ENCODE results near the gene ZSCAN26. TPM values are rescaled to one million over a fixed set of nuclear protein-coding genes. Genes with fewer than 3 reads are reported as not detected.

ZSCAN26 gene
- total and polyA plus RNA-seq, 4 donors, result 2.8 to 9.7 (median 6.1) TPM

DNA sequence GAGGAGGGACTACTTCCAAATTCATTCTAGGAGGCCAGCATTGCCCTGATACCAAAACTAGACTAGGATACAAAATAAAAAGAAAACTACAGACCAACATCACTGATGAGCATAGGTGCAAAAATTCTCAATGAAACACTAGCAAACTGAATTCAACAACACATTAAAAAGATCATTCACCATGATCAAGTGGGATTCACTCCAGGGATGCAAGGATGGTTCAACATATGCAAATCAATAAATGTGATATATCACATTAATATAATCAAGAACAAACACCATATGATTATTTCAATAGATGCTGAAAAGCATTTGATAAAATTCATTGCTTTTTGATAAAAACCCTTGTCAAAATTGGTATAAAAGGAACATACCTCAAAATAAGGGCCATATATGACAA lies 24.6 kb downstream of the ZSCAN26 start:
- TF ChIP-seq JUND (IDR thresholded peaks at IDR 0.05), result no peak
- TF ChIP-seq, protein P1, sequence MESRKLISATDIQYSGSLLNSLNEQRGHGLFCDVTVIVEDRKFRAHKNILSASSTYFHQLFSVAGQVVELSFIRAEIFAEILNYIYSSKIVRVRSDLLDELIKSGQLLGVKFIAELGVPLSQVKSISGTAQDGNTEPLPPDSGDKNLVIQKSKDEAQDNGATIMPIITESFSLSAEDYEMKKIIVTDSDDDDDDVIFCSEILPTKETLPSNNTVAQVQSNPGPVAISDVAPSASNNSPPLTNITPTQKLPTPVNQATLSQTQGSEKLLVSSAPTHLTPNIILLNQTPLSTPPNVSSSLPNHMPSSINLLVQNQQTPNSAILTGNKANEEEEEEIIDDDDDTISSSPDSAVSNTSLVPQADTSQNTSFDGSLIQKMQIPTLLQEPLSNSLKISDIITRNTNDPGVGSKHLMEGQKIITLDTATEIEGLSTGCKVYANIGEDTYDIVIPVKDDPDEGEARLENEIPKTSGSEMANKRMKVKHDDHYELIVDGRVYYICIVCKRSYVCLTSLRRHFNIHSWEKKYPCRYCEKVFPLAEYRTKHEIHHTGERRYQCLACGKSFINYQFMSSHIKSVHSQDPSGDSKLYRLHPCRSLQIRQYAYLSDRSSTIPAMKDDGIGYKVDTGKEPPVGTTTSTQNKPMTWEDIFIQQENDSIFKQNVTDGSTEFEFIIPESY (IDR thresholded peaks at IDR 0.05), result no peak
- TF ChIP-seq FOXA1 (IDR thresholded peaks at IDR 0.05), result no peak
- no peak for TF ChIP-seq HNF4G (IDR thresholded peaks at IDR 0.05)
- no peak for TF ChIP-seq HNF4A (conservative IDR thresholded peaks at IDR 0.05)
- H3K27ac ChIP-seq (ENCODE audit: low read depth in 1 of 2, low read length in 2 of 2), result no peak overlapping the region
- DNase-seq (ENCODE audit: low spot score), result no peak
- H3K36me3 ChIP-seq (ENCODE audit: control insufficient read depth in 4 of 4, insufficient read depth in 3 of 4, low read depth in 1 of 4, low read length in 3 of 4), result peaks cover 0 to 2% (median 0%) of the 10 kb centered on the region in 4 donors
- no peak overlapping the region for H3K4me3 ChIP-seq (ENCODE audit: low read depth in 1 of 3, low read length in 3 of 3)
- no peaks in the 10 kb centered on the region for H3K4me1 ChIP-seq (ENCODE audit: control insufficient read depth in 4 of 4, insufficient read depth in 4 of 4, low read length in 3 of 4)
- no peaks in the 10 kb centered on the region for H3K9me3 ChIP-seq (ENCODE audit: control insufficient read depth in 4 of 4, low read length in 3 of 4)
- H3K9ac ChIP-seq (ENCODE audit: low read depth in 1 of 2, low read length in 2 of 2), result no peak overlapping the region
- H3K27me3 ChIP-seq (ENCODE audit: control insufficient read depth in 4 of 4, insufficient read depth in 4 of 4, low read length in 3 of 4), result no peaks in the 10 kb centered on the region

DNA sequence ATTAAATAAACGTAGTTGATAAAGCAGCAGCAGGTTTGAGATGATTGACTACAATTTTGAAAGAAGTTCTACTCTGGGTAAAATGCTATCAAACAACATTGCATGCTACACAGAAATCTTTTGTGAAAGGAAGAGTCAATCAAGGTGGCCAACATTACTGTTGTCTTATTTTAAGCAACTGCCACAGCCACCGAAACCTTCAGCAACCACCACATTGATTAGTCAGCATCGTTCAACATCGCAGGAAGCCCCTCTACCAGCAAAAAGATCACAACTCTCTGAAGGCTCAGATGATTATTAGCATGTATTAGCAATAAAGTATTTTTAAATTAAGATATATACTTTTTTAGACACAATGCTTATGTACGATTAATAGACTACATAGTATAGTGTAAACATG lies 28.4 kb downstream of the ZSCAN26 start:
- Histone ChIP-seq H3K9me3 (ENCODE audit: control insufficient read depth in 4 of 4, low read length in 3 of 4) (no peaks in the 10 kb centered on the region), H3K4me3 (ENCODE audit: low read depth in 1 of 3, low read length in 3 of 3) (no peak overlapping the region), H3K9ac (ENCODE audit: low read depth in 1 of 2, low read length in 2 of 2) (no peak overlapping the region), H3K27ac (ENCODE audit: low read depth in 1 of 2, low read length in 2 of 2) (no peak overlapping the region), H3K36me3 (ENCODE audit: control insufficient read depth in 4 of 4, insufficient read depth in 3 of 4, low read depth in 1 of 4, low read length in 3 of 4) (peaks cover 0 to 6% (median under 1%) of the 10 kb centered on the region in 4 donors), H3K27me3 (ENCODE audit: control insufficient read depth in 4 of 4, insufficient read depth in 4 of 4, low read length in 3 of 4) (no peaks in the 10 kb centered on the region), H3K4me1 (ENCODE audit: control insufficient read depth in 4 of 4, insufficient read depth in 4 of 4, low read length in 3 of 4) (no peaks in the 10 kb centered on the region)
- TF ChIP-seq SP1 (IDR thresholded peaks at IDR 0.05) (no peak), YY1 (IDR thresholded peaks at IDR 0.05) (no peak), HNF4A (conservative IDR thresholded peaks at IDR 0.05) (no peak), FOXA2 (IDR thresholded peaks at IDR 0.05) (no peak), GABPA (IDR thresholded peaks at IDR 0.05 in 1 of 2, conservative IDR thresholded peaks at IDR 0.05 in 1 of 2) (no peak), EGR1 (IDR thresholded peaks at IDR 0.05; ENCODE audit: low read depth in 2 of 2) (no peak), HNF4G (IDR thresholded peaks at IDR 0.05) (no peak), TAF1 (conservative IDR thresholded peaks at IDR 0.05) (no peak), RXRA (IDR thresholded peaks at IDR 0.05) (no peak), FOXA1 (IDR thresholded peaks at IDR 0.05) (no peak)
- TF ChIP-seq, protein P2, sequence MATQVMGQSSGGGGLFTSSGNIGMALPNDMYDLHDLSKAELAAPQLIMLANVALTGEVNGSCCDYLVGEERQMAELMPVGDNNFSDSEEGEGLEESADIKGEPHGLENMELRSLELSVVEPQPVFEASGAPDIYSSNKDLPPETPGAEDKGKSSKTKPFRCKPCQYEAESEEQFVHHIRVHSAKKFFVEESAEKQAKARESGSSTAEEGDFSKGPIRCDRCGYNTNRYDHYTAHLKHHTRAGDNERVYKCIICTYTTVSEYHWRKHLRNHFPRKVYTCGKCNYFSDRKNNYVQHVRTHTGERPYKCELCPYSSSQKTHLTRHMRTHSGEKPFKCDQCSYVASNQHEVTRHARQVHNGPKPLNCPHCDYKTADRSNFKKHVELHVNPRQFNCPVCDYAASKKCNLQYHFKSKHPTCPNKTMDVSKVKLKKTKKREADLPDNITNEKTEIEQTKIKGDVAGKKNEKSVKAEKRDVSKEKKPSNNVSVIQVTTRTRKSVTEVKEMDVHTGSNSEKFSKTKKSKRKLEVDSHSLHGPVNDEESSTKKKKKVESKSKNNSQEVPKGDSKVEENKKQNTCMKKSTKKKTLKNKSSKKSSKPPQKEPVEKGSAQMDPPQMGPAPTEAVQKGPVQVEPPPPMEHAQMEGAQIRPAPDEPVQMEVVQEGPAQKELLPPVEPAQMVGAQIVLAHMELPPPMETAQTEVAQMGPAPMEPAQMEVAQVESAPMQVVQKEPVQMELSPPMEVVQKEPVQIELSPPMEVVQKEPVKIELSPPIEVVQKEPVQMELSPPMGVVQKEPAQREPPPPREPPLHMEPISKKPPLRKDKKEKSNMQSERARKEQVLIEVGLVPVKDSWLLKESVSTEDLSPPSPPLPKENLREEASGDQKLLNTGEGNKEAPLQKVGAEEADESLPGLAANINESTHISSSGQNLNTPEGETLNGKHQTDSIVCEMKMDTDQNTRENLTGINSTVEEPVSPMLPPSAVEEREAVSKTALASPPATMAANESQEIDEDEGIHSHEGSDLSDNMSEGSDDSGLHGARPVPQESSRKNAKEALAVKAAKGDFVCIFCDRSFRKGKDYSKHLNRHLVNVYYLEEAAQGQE (IDR thresholded peaks at IDR 0.05), result no peak
- TF ChIP-seq, protein P1 (IDR thresholded peaks at IDR 0.05), result no peak
- TF ChIP-seq, protein P3, sequence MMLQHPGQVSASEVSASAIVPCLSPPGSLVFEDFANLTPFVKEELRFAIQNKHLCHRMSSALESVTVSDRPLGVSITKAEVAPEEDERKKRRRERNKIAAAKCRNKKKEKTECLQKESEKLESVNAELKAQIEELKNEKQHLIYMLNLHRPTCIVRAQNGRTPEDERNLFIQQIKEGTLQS (IDR thresholded peaks at IDR 0.05), result no peak
- TF ChIP-seq, protein P4, sequence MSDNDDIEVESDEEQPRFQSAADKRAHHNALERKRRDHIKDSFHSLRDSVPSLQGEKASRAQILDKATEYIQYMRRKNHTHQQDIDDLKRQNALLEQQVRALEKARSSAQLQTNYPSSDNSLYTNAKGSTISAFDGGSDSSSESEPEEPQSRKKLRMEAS (IDR thresholded peaks at IDR 0.05), result no peak
- WGBS, result 96% methylated on average over 5 of the region's 5 CpGs
- DNase-seq (ENCODE audit: low spot score), result no peak
